Activated T-cell treated with anti-CD3 and anti-CD28 coated beads, Interleukin-2, amount 50 U/mL, for 24 hours (primary cell): ENCODE data around the gene ZRANB3.
"Not testable (repeated sequence)": the region's sequence is repeated elsewhere in the genome, so short reads cannot be mapped to it uniquely, and the experiment has no call there.

Source experiments
- DNase-seq: peaks from one replicate; pipeline ENCODE4 v3.0.0-alpha.2; 2020
- H3K27ac Mint-ChIP-seq: 2 replicates; pipeline ENCODE4 v1.8.0; 2020; ENCODE audit warnings: mild to moderate bottlenecking, mixed read lengths
- H3K27me3 Mint-ChIP-seq: 2 replicates; pipeline ENCODE4 v1.8.0; 2020; ENCODE audit warnings: mixed read lengths
- H3K36me3 Mint-ChIP-seq: 2 replicates; pipeline ENCODE4 v1.8.0; 2020; ENCODE audit warnings: low read depth, mixed read lengths
- H3K4me1 Mint-ChIP-seq: 2 replicates; pipeline ENCODE4 v1.8.0; 2020; ENCODE audit warnings: low read depth, mixed read lengths
- H3K4me3 Mint-ChIP-seq: 2 replicates; pipeline ENCODE4 v1.8.0; 2020; ENCODE audit warnings: mild to moderate bottlenecking, moderate library complexity, mixed read lengths
- H3K9me3 Mint-ChIP-seq: 2 replicates; pipeline ENCODE4 v1.8.0; 2020; ENCODE audit warnings: mixed read lengths

The ZRANB3 gene

GRCh38 chr2:135528006-135528405 is 3.0 kb downstream of the ZRANB3 start:
- Mint-ChIP-seq H3K9me3 (no peaks in the 10 kb centered on the region), H3K36me3 (peaks cover 20% of the 10 kb centered on the region), H3K4me3 (no peak overlapping the region), H3K27ac (no peak overlapping the region), H3K4me1 (peaks cover 32% of the 10 kb centered on the region), H3K27me3 (no peaks in the 10 kb centered on the region)
- DNase-seq, result no peak

GRCh38 chr2:135525786-135526185 is 5.2 kb downstream of the ZRANB3 start:
- Mint-ChIP-seq H3K27ac (no peak overlapping the region), H3K9me3 (no peaks in the 10 kb centered on the region), H3K36me3 (peaks cover 31% of the 10 kb centered on the region)

GRCh38 chr2:135512099-135512498 is 18.9 kb downstream of the ZRANB3 start:
- peaks cover 15% of the 10 kb centered on the region for H3K4me1 Mint-ChIP-seq
- no peaks in the 10 kb centered on the region for H3K27me3 Mint-ChIP-seq
- DNase-seq, result no peak
- H3K27ac Mint-ChIP-seq, result no peak overlapping the region
- H3K36me3 Mint-ChIP-seq, result peaks cover 23% of the 10 kb centered on the region
- H3K4me3 Mint-ChIP-seq, result no peak overlapping the region
- peaks cover 27% of the 10 kb centered on the region for H3K9me3 Mint-ChIP-seq

More at GRCh38 chr2:135525786-135526185, 5.2 kb downstream of the ZRANB3 start:
- no peaks in the 10 kb centered on the region for H3K27me3 Mint-ChIP-seq
- H3K4me1 Mint-ChIP-seq, result peaks cover 25% of the 10 kb centered on the region
- H3K4me3 Mint-ChIP-seq, result no peak overlapping the region
- DNase-seq, result no peak

- DNase-seq, result no peak
- peak overlapping the region; percentile 23 for H3K27ac Mint-ChIP-seq
- H3K36me3 Mint-ChIP-seq, result peaks cover 23% of the 10 kb centered on the region
- H3K4me3 Mint-ChIP-seq, result no peak overlapping the region
- H3K4me1 Mint-ChIP-seq, result peaks cover 15% of the 10 kb centered on the region
- peaks cover 27% of the 10 kb centered on the region for H3K9me3 Mint-ChIP-seq
- no peaks in the 10 kb centered on the region for H3K27me3 Mint-ChIP-seq
Observed at GRCh38 chr2:135510577-135510976, 20.4 kb downstream of the ZRANB3 start.

- no peaks in the 10 kb centered on the region for H3K27me3 Mint-ChIP-seq
- H3K9me3 Mint-ChIP-seq, result peaks cover 8% of the 10 kb centered on the region
- no peak overlapping the region for H3K4me3 Mint-ChIP-seq
- H3K36me3 Mint-ChIP-seq, result peaks cover 45% of the 10 kb centered on the region
- no peak overlapping the region for H3K27ac Mint-ChIP-seq
- H3K4me1 Mint-ChIP-seq, result peaks cover 2% of the 10 kb centered on the region
- no peak for DNase-seq
Observed at GRCh38 chr2:135504811-135505210, 26.2 kb downstream of the ZRANB3 start.

- H3K27ac Mint-ChIP-seq, H3K4me3 Mint-ChIP-seq, H3K4me1 Mint-ChIP-seq, DNase-seq, H3K27me3 Mint-ChIP-seq: not testable (repeated sequence)
- H3K36me3 Mint-ChIP-seq, result peaks cover 70% of the 10 kb centered on the region
- H3K9me3 Mint-ChIP-seq, result peaks cover 26% of the 10 kb centered on the region
Observed at GRCh38 chr2:135498588-135498987, 32.4 kb downstream of the ZRANB3 start.

GRCh38 chr2:135494917-135495316 is 36.1 kb downstream of the ZRANB3 start:
- no peak overlapping the region for H3K27ac Mint-ChIP-seq
- H3K4me3 Mint-ChIP-seq, result no peak overlapping the region
- H3K36me3 Mint-ChIP-seq, result peaks cover 51% of the 10 kb centered on the region

GRCh38 chr2:135494503-135494902 is 36.5 kb downstream of the ZRANB3 start:
- Mint-ChIP-seq H3K27me3 (no peaks in the 10 kb centered on the region), H3K4me3 (no peak overlapping the region), H3K27ac (no peak overlapping the region), H3K9me3 (peaks cover 19% of the 10 kb centered on the region), H3K36me3 (peaks cover 52% of the 10 kb centered on the region), H3K4me1 (no peaks in the 10 kb centered on the region)
- no peak for DNase-seq

More at GRCh38 chr2:135494917-135495316, 36.1 kb downstream of the ZRANB3 start:
- DNase-seq, result no peak
- Mint-ChIP-seq H3K27me3 (no peaks in the 10 kb centered on the region), H3K4me1 (no peaks in the 10 kb centered on the region), H3K9me3 (peaks cover 21% of the 10 kb centered on the region)

- peaks cover 52% of the 10 kb centered on the region for H3K36me3 Mint-ChIP-seq
- H3K27ac Mint-ChIP-seq, result no peak overlapping the region
- no peaks in the 10 kb centered on the region for H3K4me1 Mint-ChIP-seq
- no peak for DNase-seq
- H3K27me3 Mint-ChIP-seq, result no peaks in the 10 kb centered on the region
- peaks cover 8% of the 10 kb centered on the region for H3K9me3 Mint-ChIP-seq
- H3K4me3 Mint-ChIP-seq, result no peak overlapping the region
Observed at GRCh38 chr2:135490376-135490775, 40.6 kb downstream of the ZRANB3 start.

- no peaks in the 10 kb centered on the region for H3K27me3 Mint-ChIP-seq
- H3K4me3 Mint-ChIP-seq, result no peak overlapping the region
- no peaks in the 10 kb centered on the region for H3K4me1 Mint-ChIP-seq
- peaks cover 49% of the 10 kb centered on the region for H3K36me3 Mint-ChIP-seq
- no peak overlapping the region for H3K27ac Mint-ChIP-seq
- peaks cover 5% of the 10 kb centered on the region for H3K9me3 Mint-ChIP-seq
- DNase-seq, result no peak
Observed at GRCh38 chr2:135485441-135485840, 45.6 kb downstream of the ZRANB3 start.

- Mint-ChIP-seq H3K27ac (no peak overlapping the region), H3K4me3 (no peak overlapping the region), H3K4me1 (peaks cover 6% of the 10 kb centered on the region), H3K9me3 (no peaks in the 10 kb centered on the region), H3K27me3 (no peaks in the 10 kb centered on the region), H3K36me3 (no peaks in the 10 kb centered on the region)
- DNase-seq, result no peak
Observed at GRCh38 chr2:135475128-135475527, 55.9 kb downstream of the ZRANB3 start.

- Mint-ChIP-seq H3K4me3 (no peak overlapping the region), H3K27me3 (no peaks in the 10 kb centered on the region), H3K4me1 (peaks cover 6% of the 10 kb centered on the region), H3K9me3 (no peaks in the 10 kb centered on the region), H3K36me3 (no peaks in the 10 kb centered on the region), H3K27ac (no peak overlapping the region)
- no peak for DNase-seq
Observed at GRCh38 chr2:135473567-135473966, 57.5 kb downstream of the ZRANB3 start.

GRCh38 chr2:135471106-135471505 is 59.9 kb downstream of the ZRANB3 start:
- H3K4me3 Mint-ChIP-seq, result no peak overlapping the region
- no peaks in the 10 kb centered on the region for H3K27me3 Mint-ChIP-seq
- H3K9me3 Mint-ChIP-seq, result no peaks in the 10 kb centered on the region
- H3K27ac Mint-ChIP-seq, result no peak overlapping the region
- H3K36me3 Mint-ChIP-seq, result no peaks in the 10 kb centered on the region
- H3K4me1 Mint-ChIP-seq, result peaks cover 6% of the 10 kb centered on the region
- no peak for DNase-seq

GRCh38 chr2:135457279-135457678 is 73.7 kb downstream of the ZRANB3 start:
- Mint-ChIP-seq H3K27ac (no peak overlapping the region), H3K36me3 (peaks cover 33% of the 10 kb centered on the region), H3K27me3 (no peaks in the 10 kb centered on the region), H3K4me1 (no peaks in the 10 kb centered on the region), H3K4me3 (no peak overlapping the region), H3K9me3 (peaks cover 37% of the 10 kb centered on the region)
- DNase-seq, result no peak

GRCh38 chr2:135456835-135457234 is 74.2 kb downstream of the ZRANB3 start:
- peaks cover 41% of the 10 kb centered on the region for H3K9me3 Mint-ChIP-seq
- H3K36me3 Mint-ChIP-seq, result peaks cover 37% of the 10 kb centered on the region
- no peaks in the 10 kb centered on the region for H3K4me1 Mint-ChIP-seq
- no peak overlapping the region for H3K4me3 Mint-ChIP-seq
- DNase-seq, result no peak
- H3K27ac Mint-ChIP-seq, result no peak overlapping the region
- no peaks in the 10 kb centered on the region for H3K27me3 Mint-ChIP-seq

- H3K9me3 Mint-ChIP-seq, result peaks cover 45% of the 10 kb centered on the region
- H3K4me1 Mint-ChIP-seq, result no peaks in the 10 kb centered on the region
- H3K4me3 Mint-ChIP-seq, result no peak overlapping the region
Observed at GRCh38 chr2:135456431-135456830, 74.6 kb downstream of the ZRANB3 start.

More at GRCh38 chr2:135456431-135456830, 74.6 kb downstream of the ZRANB3 start:
- no peak for DNase-seq
- no peaks in the 10 kb centered on the region for H3K27me3 Mint-ChIP-seq
- peaks cover 41% of the 10 kb centered on the region for H3K36me3 Mint-ChIP-seq
- no peak overlapping the region for H3K27ac Mint-ChIP-seq
